ENCODE measurements around the gene QPCT.
A peak's percentile ranks its signal among the peaks of the same experiment; 100 is the strongest.

Gene QPCT

DNA sequence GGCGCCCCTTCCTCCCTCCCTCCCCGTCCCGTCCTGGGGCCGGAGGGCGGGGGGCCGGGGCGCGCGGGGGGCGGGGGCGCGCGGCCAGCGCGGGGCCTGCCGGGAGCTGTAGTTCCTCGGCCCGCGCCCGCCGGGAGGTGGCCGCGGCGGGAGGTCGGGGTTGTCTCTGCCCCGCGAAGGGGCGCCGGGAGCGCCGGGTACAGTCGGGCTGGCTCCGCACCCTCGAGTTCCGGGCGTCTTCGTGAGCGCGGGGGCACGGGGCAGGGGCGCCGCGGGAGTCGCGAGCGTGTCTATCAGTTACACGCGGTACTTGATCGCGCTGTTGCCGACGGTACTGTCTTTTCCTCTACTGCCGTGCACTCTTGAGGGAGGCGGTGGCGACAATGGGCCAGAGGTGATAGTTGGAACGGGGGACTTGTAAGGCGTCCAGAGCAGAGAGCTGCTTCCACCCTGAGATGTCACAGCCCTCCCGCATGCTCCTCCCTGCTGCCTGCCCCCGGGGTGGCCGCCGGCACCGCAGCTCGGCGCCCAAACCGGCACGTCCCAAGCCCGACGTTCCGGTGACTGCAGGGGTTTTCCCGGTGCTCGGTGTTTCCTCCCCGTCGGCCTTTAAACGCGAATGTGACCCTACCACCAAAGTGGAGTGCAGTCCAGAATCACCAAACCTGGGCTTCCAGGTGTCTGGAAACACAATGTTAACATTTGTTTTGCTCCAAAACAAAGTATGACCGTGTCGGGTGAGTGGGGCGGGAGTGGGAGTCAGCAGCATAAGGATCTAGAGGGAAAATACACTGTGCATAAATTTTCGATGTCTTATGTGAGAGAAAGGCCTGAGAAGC is 19.4 kb upstream of the QPCT start, which contains the start of gene PRKD3:
Gene PRKD3, minus strand, starts transcription at position 48 of the 839 bp plus-strand sequence. CDS start 8,309 bp downstream, outside the sequence.
- peak; percentile 76 for DNase-seq (ENCODE audit: low spot score)

GRCh38 chr2:37325625-37326071 is 18.8 kb upstream of the QPCT start:
- no peak for DNase-seq (ENCODE audit: low spot score)

DNA sequence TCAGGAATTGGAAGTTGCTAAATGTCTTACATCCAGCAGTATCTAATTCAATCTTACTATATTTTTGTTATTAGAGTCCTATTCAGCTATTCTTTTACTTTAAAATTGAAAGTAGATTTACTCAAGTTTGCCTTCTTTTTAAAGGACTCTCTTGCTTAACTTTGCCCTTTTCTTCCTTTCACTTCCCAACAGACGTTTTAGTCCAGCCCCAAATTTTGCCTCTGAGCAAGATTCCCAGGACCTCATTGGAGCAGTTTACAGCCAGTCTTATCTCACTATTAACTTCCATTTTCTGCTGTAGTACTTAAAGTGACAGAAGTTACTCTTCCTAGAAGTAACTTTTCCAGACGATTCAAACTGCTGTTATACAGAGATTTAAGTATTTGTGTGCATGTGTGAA is 18.1 kb upstream of the QPCT start:
- no peak for DNase-seq (ENCODE audit: low spot score)

GRCh38 chr2:37326866-37327634 is 17.4 kb upstream of the QPCT start:
- no peak for DNase-seq (ENCODE audit: low spot score)

DNA sequence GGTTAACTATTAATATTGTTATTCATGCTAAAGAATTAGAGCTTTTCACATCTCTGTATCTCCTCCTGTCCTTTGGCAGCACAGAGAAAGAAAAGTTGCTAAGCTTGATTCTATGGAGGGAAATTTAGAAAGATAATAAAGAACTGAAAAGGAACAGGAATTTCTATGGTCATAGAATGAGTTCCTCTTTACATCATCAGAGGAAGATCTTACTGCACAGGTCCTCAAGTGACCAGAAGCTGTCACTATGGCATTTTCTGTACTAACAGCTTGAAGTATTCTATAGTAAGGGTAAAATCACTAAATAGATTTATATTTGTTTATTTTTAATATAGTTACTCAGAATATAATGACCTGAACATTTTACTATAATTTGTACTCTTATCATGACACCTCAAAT is 13.7 kb upstream of the QPCT start:
- DNase-seq (ENCODE audit: low spot score) = no peak

DNA sequence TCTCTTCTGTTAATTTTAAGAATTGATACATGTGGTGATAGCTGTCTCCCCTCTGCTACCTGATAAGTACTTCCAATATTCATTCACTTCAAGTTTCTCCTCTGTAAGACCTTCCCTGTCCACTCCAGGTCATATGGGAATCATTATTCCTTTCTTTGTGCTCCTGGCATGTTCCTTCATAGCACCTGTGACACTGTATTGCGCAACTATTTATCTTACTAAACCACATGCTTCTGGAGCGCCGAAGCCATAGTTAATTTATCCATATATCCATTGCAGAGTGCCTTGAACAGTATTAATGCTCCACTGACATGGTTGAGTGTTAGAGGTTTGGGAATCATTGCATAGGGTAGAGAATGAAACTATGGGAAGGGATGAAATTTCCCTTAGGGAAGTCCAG is 11.9 kb upstream of the QPCT start:
- DNase-seq (ENCODE audit: low spot score) = no peak

DNA sequence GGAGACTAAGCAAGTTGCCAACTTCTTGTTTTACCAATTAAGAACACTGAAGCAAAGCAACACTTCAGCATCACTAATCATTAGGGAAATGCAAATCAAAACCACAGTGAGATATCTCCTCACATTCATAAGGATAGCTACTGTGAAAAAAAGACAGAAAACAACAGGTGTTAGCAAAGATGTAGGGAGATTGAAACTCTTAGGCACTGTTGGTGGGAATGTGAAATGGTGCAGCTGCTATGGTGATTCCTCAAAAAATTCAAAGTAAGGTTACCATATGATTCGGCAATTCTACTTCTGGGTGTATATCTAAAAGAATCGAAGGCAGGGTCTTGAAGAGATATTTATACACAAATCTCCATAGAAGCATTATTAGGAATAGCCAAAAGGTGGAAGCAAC is 11.2 kb upstream of the QPCT start:
- no peak for DNase-seq (ENCODE audit: low spot score)

DNA sequence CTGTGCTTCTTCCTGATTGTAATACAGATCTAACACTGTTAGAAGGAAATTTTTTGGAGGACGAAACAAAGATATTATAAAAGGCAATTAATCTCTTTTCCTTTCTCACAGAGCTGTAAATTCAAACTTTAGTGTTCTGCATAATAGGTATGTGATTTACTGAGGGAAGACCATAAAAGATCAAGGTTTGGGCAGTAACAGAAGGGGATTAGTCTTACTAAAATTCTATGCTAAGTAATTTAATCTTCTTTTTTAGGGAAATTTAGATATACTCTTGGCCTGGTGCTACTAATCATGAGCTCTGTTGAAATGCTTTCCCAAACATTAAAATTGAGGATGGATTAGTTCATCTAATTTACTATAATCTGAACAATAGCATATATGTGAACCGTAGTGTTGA is 8.8 kb upstream of the QPCT start:
- DNase-seq (ENCODE audit: low spot score) = no peak

- no peak for DNase-seq (ENCODE audit: low spot score)
Observed at GRCh38 chr2:37337620-37338280, 6.7 kb upstream of the QPCT start.

DNA sequence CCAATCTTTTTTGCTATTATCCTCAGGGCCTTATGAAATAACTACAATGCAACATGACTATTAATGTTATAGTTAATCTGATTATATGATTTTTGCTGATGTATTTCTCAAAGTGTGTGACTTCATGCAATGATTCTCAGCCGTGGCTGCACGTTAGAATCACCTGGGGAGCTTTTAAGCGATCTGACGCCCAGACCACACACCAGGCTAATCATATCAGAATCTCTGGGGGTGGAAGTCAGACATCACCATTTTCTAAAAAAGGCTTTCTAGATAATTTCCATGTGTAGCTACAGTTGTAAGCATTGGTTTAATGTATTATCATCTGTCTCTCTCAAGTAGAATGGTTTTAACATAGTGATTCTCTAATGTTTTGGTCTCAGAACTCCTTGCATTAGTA is 5.5 kb upstream of the QPCT start:
- no peak for DNase-seq (ENCODE audit: low spot score)

GRCh38 chr2:37340637-37341036 is 3.8 kb upstream of the QPCT start:
- DNase-seq (ENCODE audit: low spot score) = no peak

DNA sequence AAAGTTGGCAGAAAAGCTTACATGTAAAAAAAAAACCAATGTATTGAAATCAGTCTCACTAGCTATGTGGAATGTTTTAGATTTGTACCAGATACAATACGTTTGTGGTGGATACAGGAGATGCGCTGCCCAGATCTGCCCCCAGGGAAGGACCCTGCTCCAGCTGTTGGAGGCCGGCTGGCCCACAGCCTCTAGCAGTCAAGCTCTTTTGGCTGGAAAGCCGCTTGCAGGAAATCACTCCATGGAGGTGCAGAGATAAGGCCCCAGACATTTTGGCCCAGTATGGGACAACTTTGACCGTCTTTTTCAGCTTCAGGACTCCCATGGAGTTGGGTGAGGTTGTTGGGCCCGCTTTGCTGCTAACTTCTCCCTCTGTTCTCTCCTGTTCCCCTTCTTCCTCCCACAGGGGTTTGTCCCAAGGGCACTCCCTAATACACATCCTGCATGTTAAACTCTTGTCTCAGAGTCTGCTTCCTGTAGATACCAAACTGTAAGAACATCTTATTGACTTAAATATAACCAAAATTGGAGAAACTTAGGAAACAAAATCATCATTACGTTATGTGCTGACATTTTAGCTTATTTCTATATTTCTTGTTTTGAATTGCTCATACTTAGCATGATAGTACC is 1.7 kb upstream of the QPCT start:
- no peak for DNase-seq (ENCODE audit: low spot score)

GRCh38 chr2:37343537-37344434 is 644 bp upstream of the QPCT start:
- no peak for DNase-seq (ENCODE audit: low spot score)

- no peak for DNase-seq (ENCODE audit: low spot score)
Observed at GRCh38 chr2:37348155-37348554, 3.7 kb downstream of the QPCT start.

- no peak for DNase-seq (ENCODE audit: low spot score)
Observed at GRCh38 chr2:37349231-37349860, 4.9 kb downstream of the QPCT start.

DNA sequence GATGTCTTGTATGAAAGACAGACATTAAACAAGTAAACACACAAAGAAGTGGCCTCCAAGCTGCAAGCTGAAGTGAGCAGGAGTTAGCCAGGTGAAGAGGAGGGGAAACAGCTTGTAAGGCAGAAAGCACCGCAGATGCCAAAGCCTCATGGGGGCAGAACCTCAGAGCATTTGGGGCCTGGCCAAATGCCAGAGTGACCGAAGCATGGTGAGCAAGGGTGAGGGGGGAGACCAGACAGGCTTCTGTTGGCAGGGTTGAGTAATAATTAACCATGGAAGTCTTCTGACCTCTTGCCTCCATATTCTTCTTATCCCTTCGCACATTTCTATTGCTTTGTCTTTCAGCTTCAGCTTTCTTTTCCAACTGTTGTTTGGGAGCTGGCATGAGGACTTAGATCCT is 5.6 kb downstream of the QPCT start:
- DNase-seq (ENCODE audit: low spot score) = no peak

DNA sequence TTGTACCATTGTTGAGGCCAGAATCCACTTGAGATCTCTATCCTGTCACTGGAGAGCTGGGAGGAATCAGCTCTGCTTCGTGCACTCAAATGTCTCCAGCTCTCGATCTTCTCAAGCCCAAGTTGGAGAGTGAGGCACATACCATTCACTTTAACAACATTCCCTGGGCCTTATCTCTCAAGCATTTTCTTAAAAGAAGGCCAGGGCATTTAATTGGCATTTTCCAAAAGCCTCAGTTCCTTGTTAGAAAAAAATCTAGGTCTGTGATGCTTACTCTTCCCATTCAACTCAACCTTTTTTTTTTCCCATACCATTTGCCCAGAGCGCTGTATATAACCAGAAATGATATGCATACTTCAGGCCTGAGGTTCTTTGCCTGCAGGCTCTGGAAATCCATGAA is 10.1 kb downstream of the QPCT start:
- no peak for DNase-seq (ENCODE audit: low spot score)

- DNase-seq (ENCODE audit: low spot score) = no peak
Observed at GRCh38 chr2:37355735-37356134, 11.3 kb downstream of the QPCT start.

DNA sequence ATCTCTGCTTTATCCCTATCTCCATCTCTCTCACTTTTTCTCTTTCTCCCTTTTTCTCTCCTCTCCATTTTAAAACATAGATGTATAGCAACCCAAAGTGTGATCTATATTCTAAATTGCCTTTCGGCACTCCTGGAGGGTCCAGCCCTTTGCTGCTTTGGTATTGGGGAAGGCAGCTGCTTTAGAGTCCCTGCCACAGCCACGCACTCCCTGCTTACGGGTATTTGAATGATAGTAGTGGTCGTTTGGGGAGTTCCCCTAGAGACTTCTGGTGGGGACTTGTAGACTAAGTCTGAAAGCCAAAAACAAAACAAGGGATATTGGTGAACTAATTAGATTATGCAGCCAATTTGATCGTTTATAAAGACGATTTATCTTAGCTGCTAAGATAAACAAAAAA is 11.9 kb downstream of the QPCT start:
- DNase-seq (ENCODE audit: low spot score) = no peak

DNA sequence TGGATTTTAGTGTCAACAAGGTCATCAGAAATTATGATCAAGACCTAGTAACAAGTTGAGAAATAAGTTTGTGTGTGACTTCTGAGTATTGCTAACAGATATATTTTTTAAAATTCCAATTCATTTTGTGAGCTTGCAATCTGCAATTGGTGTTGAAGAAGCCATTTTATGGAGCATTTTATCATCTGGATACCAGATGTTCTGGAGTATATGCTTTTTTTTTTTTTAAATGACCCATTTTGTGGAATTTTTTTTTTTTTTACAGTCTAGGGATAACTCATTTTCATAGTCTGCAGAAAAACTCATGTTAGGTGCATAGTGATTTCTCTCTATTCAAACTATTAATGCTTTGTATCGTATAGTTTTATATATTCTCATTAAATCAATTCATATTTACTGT is 12.6 kb downstream of the QPCT start:
- DNase-seq (ENCODE audit: low spot score) = no peak

DNA sequence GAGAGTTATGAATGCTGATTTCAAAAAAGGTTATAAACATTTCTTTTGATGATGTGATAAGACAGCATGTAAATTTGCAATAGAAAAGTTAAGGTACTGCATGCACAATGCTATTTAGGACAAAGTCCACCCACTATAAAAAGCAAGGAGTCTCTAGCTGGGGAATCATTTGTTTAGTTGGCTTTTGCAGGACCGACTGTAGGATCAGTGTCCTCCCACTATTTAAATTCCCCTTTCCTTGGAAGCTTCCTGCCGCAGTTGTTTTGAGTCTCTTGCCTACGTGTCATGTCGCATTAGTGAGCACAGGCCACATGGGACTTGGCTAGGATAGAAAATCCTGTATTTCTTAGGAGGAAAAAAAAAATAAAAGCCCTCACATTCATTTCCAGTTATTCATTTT is 13.1 kb downstream of the QPCT start:
- DNase-seq (ENCODE audit: low spot score) = no peak

Data from CD4-positive, alpha-beta T cell treated with Interleukin-6 at 100 ng/mL for 8 hours (primary cell).